Lower lobe of right lung (tissue), 2 donors: ENCODE measurements around the gene RGR. TPM values are rescaled to one million over a fixed set of nuclear protein-coding genes. Genes with fewer than 3 reads are reported as not detected.

ENCODE experiments used
- ATAC-seq, 2 donors: fragments of 200-7000 bp; cut with Tn5 transposase; one replicate each; pipeline ENCODE4 v1.9.1; 2020 to 2022; ENCODE audit warnings: mild to moderate bottlenecking in 2 of 2, moderate library complexity in 2 of 2
- DNase-seq: peaks from one replicate; pipeline ENCODE4 v3.0.0-alpha.2; 2020
- H3K27ac ChIP-seq: fragments of 200-600 bp; one replicate; pipeline ENCODE4 v1.8.0; 2022
- H3K27me3 ChIP-seq: fragments of 200-600 bp; one replicate; pipeline ENCODE4 v1.8.0; 2022; ENCODE audit warnings: low read depth
- H3K36me3 ChIP-seq: fragments of 200-600 bp; one replicate; pipeline ENCODE4 v1.8.0; 2022; ENCODE audit warnings: mild to moderate bottlenecking
- H3K4me1 ChIP-seq: fragments of 200-600 bp; one replicate; pipeline ENCODE4 v1.8.0; 2022
- H3K4me3 ChIP-seq: fragments of 200-600 bp; one replicate; pipeline ENCODE4 v1.8.0; 2022; ENCODE audit warnings: mild to moderate bottlenecking
- H3K9me3 ChIP-seq: fragments of 200-600 bp; one replicate; pipeline ENCODE4 v1.8.0; 2022
- intact Hi-C: fragments of 100-400 bp; cut with DNase I; formaldehyde crosslinking; loops from one replicate; pipeline ENCODE4 v1.11.0; 2022
- total RNA-seq: library from RNA; stranded (reverse); fragmentation: NEBNext Ultra II Directional; extraction: Animal tissue kit (Norgen Biotek cat#: 25700); gene quantifications from one replicate; pipeline ENCODE4 v1.2.1, GENCODE V29; 2021
- TF ChIP-seq, protein P1 (sequence below): fragments of 200-600 bp; IDR thresholded peaks from one replicate; pipeline ENCODE4 v1.8.0; 2022; ENCODE audit warnings: antibody characterized with exemption, mild to moderate bottlenecking
- donor health status: DM: no; HTN: yes; CAD: no; lungs with severe emphysema.

Gene RGR
- total RNA-seq, 1 donor from 2014 or later = not detected

DNA sequence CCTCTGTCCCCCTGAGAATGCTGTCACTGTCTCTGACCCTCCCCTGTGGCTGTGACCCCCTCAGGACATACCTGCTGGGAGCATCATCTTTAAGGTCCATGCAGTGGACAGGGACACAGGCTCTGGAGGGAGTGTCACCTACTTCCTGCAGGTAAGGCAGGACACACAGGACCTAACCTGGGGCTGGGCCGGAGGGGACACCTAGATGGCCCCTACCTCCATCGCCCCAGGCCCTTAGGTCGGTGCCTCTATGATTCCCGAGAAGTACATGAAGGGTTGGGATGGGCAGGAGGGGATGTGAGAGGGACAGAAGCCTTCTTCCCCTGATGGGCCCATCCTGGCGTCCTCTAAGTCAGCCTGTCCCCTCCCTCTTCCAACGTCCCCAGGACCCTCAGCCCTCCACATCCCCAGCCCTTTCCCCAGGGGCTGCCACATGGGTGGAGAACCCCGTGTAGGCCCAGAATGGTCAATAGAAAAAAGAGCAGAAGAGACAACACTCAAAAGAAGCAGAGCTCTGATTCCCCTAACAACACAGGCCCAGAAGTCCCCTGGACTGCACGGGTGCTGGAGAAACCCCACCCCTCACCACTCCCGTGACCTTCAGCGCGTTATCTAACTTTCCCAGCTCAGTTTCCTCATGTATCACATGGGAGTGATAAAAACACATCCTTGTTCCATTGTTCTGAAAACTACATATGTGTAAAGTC lies 44.2 kb upstream of the RGR start:
- Histone ChIP-seq H3K9me3 (no peaks in the 10 kb centered on the region), H3K4me3 (no peak overlapping the region), H3K27ac (no peak overlapping the region), H3K27me3 (peaks cover 15% of the 10 kb centered on the region), H3K36me3 (no peaks in the 10 kb centered on the region), H3K4me1 (no peaks in the 10 kb centered on the region)
- TF ChIP-seq, protein P1, sequence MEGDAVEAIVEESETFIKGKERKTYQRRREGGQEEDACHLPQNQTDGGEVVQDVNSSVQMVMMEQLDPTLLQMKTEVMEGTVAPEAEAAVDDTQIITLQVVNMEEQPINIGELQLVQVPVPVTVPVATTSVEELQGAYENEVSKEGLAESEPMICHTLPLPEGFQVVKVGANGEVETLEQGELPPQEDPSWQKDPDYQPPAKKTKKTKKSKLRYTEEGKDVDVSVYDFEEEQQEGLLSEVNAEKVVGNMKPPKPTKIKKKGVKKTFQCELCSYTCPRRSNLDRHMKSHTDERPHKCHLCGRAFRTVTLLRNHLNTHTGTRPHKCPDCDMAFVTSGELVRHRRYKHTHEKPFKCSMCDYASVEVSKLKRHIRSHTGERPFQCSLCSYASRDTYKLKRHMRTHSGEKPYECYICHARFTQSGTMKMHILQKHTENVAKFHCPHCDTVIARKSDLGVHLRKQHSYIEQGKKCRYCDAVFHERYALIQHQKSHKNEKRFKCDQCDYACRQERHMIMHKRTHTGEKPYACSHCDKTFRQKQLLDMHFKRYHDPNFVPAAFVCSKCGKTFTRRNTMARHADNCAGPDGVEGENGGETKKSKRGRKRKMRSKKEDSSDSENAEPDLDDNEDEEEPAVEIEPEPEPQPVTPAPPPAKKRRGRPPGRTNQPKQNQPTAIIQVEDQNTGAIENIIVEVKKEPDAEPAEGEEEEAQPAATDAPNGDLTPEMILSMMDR = no peak
- no peak for DNase-seq
- ATAC-seq = no peak
- intact Hi-C loops = no loop called here

DNA sequence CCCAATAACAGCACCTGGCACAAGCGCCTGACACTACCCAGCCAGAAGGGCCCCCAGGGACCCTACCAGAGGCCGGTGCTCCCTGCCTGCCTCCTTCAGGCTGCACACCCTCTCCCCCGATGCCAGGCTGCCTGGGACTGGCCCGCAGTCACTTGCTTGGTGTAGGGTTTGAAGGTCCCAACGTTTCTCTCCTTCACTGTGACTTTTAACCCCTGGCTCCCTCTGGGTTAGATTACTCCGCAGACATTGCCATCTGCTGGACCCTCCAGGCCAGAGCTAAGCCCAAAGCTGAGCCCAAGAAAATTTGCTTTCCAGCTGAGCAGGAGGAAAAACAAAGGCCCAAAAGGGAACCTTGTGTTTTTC lies 43.6 kb upstream of the RGR start:
- no peaks in the 10 kb centered on the region for H3K4me1 ChIP-seq

DNA sequence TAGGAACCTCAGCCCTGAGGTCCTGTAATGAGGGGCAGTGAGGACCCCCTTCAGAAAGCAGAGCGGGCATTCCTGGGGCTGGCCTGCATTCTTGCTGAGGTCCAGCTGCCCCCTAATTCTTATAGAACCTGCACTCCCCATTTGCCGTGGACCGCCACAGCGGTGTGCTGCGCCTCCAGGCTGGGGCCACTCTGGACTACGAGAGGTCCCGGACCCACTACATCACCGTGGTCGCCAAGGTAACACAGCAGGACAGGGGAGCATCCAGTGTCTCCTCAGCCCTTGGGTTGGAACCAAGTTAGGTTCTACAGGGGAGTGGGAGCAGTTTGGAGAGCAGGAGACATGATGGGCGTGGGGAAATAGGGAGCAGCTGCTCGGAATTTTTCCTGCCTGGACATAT lies 43.2 kb upstream of the RGR start:
- Histone ChIP-seq H3K4me3 (no peak overlapping the region), H3K27me3 (peaks cover 10% of the 10 kb centered on the region), H3K9me3 (no peaks in the 10 kb centered on the region), H3K4me1 (no peaks in the 10 kb centered on the region), H3K36me3 (no peaks in the 10 kb centered on the region), H3K27ac (no peak overlapping the region)
- no peak for DNase-seq
- TF ChIP-seq, protein P1 = no peak
- ATAC-seq = no peak
- intact Hi-C loops = no loop called here

More for the DNA sequence above, 43.6 kb upstream of the RGR start:
- DNase-seq (no peak), ATAC-seq (no peak)
- Histone ChIP-seq H3K9me3 (no peaks in the 10 kb centered on the region), H3K27me3 (peaks cover 14% of the 10 kb centered on the region), H3K36me3 (no peaks in the 10 kb centered on the region), H3K27ac (no peak overlapping the region), H3K4me3 (no peak overlapping the region)
- TF ChIP-seq, protein P1 = no peak
- intact Hi-C loops = no loop called here

DNA sequence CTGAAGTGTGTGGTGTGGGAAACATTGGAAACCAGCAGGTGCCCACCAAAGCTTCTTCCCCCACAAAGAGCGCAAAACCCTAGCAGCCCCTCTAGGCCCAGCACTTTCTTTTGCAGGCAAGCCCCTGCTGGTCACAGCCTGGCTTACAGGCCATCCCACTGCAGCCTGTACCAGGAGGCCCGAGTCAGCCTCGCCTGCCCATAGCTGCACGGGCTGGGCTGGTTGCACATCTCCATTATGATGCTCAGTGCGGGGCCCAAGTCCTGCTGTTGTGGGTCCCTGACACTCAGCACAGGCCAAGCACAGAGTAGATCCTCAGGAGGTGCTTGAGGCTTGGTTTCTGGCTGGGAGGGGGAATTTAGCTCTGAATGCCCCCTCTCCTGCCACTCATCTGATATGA lies 42.5 kb upstream of the RGR start:
- no peaks in the 10 kb centered on the region for H3K36me3 ChIP-seq
- ATAC-seq (no peak), DNase-seq (no peak)
- H3K9me3 ChIP-seq = no peaks in the 10 kb centered on the region
- H3K27me3 ChIP-seq = peaks cover 5% of the 10 kb centered on the region
- intact Hi-C loops = no loop called here
- H3K27ac ChIP-seq = no peak overlapping the region
- TF ChIP-seq, protein P1 = no peak
- H3K4me1 ChIP-seq = no peaks in the 10 kb centered on the region
- no peak overlapping the region for H3K4me3 ChIP-seq

DNA sequence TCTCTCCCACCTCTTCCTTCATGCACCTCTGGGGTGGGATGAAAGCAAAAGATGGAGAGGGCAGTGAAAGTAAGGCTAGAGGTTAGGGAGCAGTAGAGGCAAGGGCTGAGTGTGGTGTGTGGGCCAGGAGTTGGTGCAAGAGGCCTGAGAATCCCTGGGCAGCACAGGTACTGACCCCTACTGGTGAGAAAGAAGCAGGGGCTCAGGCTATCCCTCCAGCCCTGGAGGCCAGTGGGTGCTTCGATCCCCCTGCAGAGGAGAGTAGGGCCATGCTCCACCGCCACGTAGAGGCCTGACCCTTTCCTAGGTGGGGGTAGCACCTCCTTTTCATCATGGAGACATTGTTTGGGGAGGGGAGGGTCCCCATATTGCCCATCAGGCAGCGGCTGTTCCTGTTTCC lies 40.7 kb upstream of the RGR start:
- no peaks in the 10 kb centered on the region for H3K36me3 ChIP-seq
- no peak overlapping the region for H3K4me3 ChIP-seq
- TF ChIP-seq, protein P1 = no peak
- DNase-seq (no peak), ATAC-seq (peak in 1 of 2 donors; percentile 19)
- no peak overlapping the region for H3K27ac ChIP-seq
- intact Hi-C loops = no loop called here
- H3K4me1 ChIP-seq = no peaks in the 10 kb centered on the region
- H3K9me3 ChIP-seq = no peaks in the 10 kb centered on the region
- H3K27me3 ChIP-seq = peaks cover 5% of the 10 kb centered on the region
